ENCODE measurements around the gene PLEKHA4. TPM values are rescaled to one million over a fixed set of nuclear protein-coding genes. Genes with fewer than 3 reads are reported as not detected.
A peak's percentile ranks its signal among the peaks of the same experiment; 100 is the strongest.

Gene PLEKHA4
- total RNA-seq, 4 donors from 2014 or later: 2.6 to 34.4 (median 10.3) TPM

DNA sequence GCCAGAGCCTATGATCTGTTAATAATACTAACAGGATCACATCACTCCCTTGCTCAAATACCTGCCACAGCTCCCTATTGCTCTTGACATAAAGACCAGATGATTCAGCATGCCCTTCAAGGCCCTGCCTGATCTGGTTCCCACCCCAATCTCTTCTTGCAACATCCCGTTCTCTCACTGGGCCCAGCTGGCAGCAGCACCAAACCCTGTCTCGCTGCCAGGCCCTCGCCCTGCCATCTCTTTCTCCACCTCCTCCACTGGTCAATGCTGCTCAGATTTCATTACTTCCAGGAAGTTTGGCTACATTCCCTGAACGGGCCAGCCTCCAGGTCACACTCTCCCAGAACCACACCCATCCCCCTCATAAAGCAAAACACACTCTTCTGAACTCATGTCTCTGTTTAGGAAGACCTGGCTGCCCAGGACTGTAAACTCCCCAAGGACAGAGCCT is 49.0 kb downstream of the PLEKHA4 start:
- Histone ChIP-seq H3K36me3 (no peaks in the 10 kb centered on the region), H3K9me3 (no peaks in the 10 kb centered on the region), H3K27ac (peak overlapping the region; percentile 62 to 82 (median 78)), H3K4me3 (no peak overlapping the region), H3K4me1 (peaks cover 14 to 26% (median 18%) of the 10 kb centered on the region in 4 donors), H3K27me3 (no peaks in the 10 kb centered on the region)
- DNase-seq: peak; percentile 88
- 31 to 49% methylated on average over 4 of the region's 4 CpGs for WGBS, 2 donors (ENCODE audit: low coverage in 1 of 2)
- intact Hi-C loops (cut with DNase I; ENCODE audit: low total_unique reads): no loop called here
- TF ChIP-seq EP300 (IDR thresholded peaks at IDR 0.05; ENCODE audit: low read depth) (no peak), POLR2AphosphoS5 (IDR thresholded peaks at IDR 0.05) (peak; percentile 57 to 73 (median 58))
- in situ Hi-C loops (cut with MboI; ENCODE audit: low pct_ligation_motif_present in 1 of 4, low pct_unique_long_range_greater_than_20kb in 1 of 4, low sequenced_read_pairs in 3 of 4): no loop called here

DNA sequence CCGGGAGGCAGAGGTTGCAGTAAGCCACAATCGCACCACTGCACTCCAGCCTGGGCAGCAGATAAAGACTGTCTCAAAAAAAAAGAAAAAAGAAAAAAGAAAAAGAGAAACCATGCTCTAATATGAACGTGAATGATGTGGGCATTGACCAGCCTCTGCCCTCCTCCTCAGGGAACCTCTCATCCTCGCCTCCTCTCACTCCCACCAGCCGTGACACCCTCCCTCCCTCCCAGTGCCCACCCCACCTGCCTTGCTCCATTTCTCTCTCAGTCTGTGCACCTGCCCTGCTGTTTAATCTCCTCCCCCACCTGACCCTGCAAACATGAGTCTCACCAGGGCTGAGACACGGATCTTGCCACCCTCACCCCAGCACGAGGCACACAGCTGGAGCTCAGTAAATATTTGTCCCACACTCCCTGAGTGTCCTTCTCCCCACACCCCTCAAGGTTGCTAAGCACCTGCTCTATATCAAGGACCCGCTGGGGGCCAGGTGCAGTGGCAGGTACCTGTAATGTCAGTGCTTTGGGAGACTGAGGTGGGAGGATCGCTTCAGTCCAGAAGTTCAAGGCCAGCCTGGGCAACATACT is 50.1 kb downstream of the PLEKHA4 start:
- Histone ChIP-seq H3K4me1 (peaks cover 14 to 26% (median 18%) of the 10 kb centered on the region in 4 donors), H3K36me3 (no peaks in the 10 kb centered on the region), H3K4me3 (no peak overlapping the region), H3K27me3 (no peaks in the 10 kb centered on the region), H3K27ac (peak overlapping the region; percentile 62 to 82 (median 78)), H3K9me3 (no peaks in the 10 kb centered on the region)
- no peak for TF ChIP-seq EP300 (IDR thresholded peaks at IDR 0.05; ENCODE audit: low read depth)
- peak in 2 of 3 donors; percentile 41 to 55 for TF ChIP-seq POLR2AphosphoS5 (IDR thresholded peaks at IDR 0.05)
- in situ Hi-C loops (cut with MboI; ENCODE audit: low pct_ligation_motif_present in 1 of 4, low pct_unique_long_range_greater_than_20kb in 1 of 4, low sequenced_read_pairs in 3 of 4): no loop called here
- peak; percentile 41 for DNase-seq
- 47 to 60% methylated on average over 2 to 9 of the region's 9 CpGs for WGBS, 2 donors (ENCODE audit: low coverage in 1 of 2)
- intact Hi-C loops (cut with DNase I; ENCODE audit: low total_unique reads): no loop called here

DNA sequence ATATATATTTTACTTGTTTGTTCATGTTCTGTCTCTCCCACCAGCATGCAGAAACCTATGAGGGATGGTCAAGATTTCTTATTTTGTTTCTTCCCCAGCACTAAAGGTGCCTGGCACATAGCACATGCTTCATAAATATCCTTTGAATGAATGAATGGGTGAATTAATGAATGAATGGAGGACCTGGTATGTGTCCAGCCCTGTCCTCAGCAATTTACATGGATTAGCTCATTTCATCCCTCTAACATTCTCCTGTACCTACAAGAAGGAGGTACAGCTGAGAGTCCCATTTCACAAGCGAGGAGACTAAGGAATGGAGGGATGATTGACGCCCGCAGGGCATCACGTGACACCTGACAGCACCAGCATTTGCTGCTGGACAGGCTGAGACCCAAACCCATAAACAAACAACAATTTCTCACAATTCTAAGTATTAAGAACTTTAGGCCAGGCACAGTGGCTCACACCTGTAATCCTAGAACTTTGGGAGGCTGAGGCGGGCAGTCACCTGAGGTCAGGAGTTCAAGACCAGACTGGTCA is 50.8 kb downstream of the PLEKHA4 start:
- no peak for DNase-seq
- no peaks in the 10 kb centered on the region for H3K36me3 ChIP-seq
- peaks cover 14 to 28% (median 19%) of the 10 kb centered on the region in 4 donors for H3K4me1 ChIP-seq
- peak overlapping the region in 2 of 4 donors; percentile 47 to 82 for H3K27ac ChIP-seq
- in situ Hi-C loops (cut with MboI; ENCODE audit: low pct_ligation_motif_present in 1 of 4, low pct_unique_long_range_greater_than_20kb in 1 of 4, low sequenced_read_pairs in 3 of 4) (no loop called here), intact Hi-C loops (cut with DNase I; ENCODE audit: low total_unique reads) (no loop called here)
- TF ChIP-seq POLR2A (IDR thresholded peaks at IDR 0.05) (no peak), EP300 (IDR thresholded peaks at IDR 0.05; ENCODE audit: low read depth) (no peak), POLR2AphosphoS5 (IDR thresholded peaks at IDR 0.05) (no peak)
- TF ChIP-seq, protein P1, sequence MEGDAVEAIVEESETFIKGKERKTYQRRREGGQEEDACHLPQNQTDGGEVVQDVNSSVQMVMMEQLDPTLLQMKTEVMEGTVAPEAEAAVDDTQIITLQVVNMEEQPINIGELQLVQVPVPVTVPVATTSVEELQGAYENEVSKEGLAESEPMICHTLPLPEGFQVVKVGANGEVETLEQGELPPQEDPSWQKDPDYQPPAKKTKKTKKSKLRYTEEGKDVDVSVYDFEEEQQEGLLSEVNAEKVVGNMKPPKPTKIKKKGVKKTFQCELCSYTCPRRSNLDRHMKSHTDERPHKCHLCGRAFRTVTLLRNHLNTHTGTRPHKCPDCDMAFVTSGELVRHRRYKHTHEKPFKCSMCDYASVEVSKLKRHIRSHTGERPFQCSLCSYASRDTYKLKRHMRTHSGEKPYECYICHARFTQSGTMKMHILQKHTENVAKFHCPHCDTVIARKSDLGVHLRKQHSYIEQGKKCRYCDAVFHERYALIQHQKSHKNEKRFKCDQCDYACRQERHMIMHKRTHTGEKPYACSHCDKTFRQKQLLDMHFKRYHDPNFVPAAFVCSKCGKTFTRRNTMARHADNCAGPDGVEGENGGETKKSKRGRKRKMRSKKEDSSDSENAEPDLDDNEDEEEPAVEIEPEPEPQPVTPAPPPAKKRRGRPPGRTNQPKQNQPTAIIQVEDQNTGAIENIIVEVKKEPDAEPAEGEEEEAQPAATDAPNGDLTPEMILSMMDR (IDR thresholded peaks at IDR 0.05): no peak
- H3K9me3 ChIP-seq: no peaks in the 10 kb centered on the region
- no peaks in the 10 kb centered on the region for H3K27me3 ChIP-seq
- H3K4me3 ChIP-seq: no peak overlapping the region
- 60 to 93% methylated on average over 1 to 5 of the region's 5 CpGs for WGBS, 2 donors (ENCODE audit: low coverage in 1 of 2)

DNA sequence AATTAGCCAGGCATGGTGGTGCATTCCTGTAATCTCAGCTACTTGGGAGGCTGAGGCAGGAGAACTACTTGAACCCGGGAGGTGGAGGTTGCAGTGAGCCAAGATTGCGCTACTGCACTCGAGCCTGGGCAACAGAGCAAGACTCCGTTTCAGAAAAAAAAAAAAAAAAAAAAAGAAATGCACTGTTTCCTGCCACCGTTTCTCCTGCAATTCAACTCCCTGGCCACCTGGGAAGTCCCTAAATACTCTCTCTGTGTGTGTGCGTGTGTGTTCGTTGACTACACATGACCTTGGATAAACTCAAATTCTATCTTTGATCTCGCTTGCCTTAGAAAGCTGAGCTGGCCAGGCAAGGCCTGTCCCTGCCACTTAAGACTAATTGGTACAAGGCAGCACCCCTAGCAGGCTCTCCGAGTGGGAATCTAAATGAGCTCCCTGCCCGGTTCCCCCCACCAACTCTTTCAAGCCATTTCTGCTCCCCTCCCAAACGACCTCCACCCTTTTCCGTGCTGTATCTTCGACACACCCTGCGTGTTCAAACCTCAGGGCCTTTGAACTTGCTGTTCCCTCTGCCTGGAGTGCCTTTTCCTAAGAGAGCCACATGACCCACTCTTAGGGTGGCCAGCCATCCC is 52.4 kb downstream of the PLEKHA4 start:
- in situ Hi-C loops (cut with MboI; ENCODE audit: low pct_ligation_motif_present in 1 of 4, low pct_unique_long_range_greater_than_20kb in 1 of 4, low sequenced_read_pairs in 3 of 4): no loop called here
- WGBS, 2 donors (ENCODE audit: low coverage in 1 of 2): 28% methylated on average over 14 of the region's 14 CpGs; no CpG with 5 or more reads in 1 of the 2 donors
- Histone ChIP-seq H3K27me3 (no peaks in the 10 kb centered on the region), H3K4me1 (peaks cover 21 to 41% (median 31%) of the 10 kb centered on the region in 4 donors), H3K4me3 (no peak overlapping the region), H3K36me3 (no peaks in the 10 kb centered on the region), H3K27ac (peak overlapping the region in 3 of 4 donors; percentile 8 to 65 (median 33)), H3K9me3 (no peaks in the 10 kb centered on the region)
- intact Hi-C loops (cut with DNase I; ENCODE audit: low total_unique reads): no loop called here
- TF ChIP-seq POLR2A (IDR thresholded peaks at IDR 0.05) (no peak), POLR2AphosphoS5 (IDR thresholded peaks at IDR 0.05) (peak in 1 of 3 donors; percentile 11)
- TF ChIP-seq, protein P1 (IDR thresholded peaks at IDR 0.05): peak in 2 of 5 experiments; percentile 35 to 47
- DNase-seq: no peak

DNA sequence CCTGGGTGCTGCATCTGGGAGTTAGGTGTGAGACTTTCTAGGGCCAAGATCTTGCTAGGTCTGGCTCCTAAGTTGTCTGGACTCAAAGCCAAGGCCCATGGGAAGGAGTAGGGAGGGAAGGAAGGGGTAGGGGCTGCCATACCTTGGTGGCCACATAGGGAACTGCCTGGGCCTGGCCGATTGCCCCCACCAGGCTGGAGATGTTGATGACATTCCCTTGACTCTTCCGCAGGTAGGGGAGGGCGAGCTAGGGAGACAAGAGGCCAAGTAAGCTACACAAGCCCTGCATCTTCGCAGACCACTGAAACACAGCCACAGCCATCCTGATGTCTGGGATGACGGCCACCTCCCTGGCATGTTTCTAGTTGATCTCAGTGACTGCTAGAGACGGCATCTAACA is 53.5 kb downstream of the PLEKHA4 start:
- TF ChIP-seq EP300 (IDR thresholded peaks at IDR 0.05; ENCODE audit: low read depth): no peak
- TF ChIP-seq, protein P1 (IDR thresholded peaks at IDR 0.05): no peak
- no peak for TF ChIP-seq POLR2A (IDR thresholded peaks at IDR 0.05)
- no peak for TF ChIP-seq POLR2AphosphoS5 (IDR thresholded peaks at IDR 0.05)
- DNase-seq: no peak
- no peaks in the 10 kb centered on the region for H3K36me3 ChIP-seq
- H3K9me3 ChIP-seq: no peaks in the 10 kb centered on the region
- H3K4me1 ChIP-seq: peaks cover 16 to 47% (median 36%) of the 10 kb centered on the region in 4 donors
- H3K27me3 ChIP-seq: no peaks in the 10 kb centered on the region
- H3K27ac ChIP-seq: no peak overlapping the region
- H3K4me3 ChIP-seq: no peak overlapping the region
- intact Hi-C loops (cut with DNase I; ENCODE audit: low total_unique reads): no loop called here
- WGBS, 2 donors (ENCODE audit: low coverage in 1 of 2): 60 to 89% methylated on average over 1 to 6 of the region's 6 CpGs
- in situ Hi-C loops (cut with MboI; ENCODE audit: low pct_ligation_motif_present in 1 of 4, low pct_unique_long_range_greater_than_20kb in 1 of 4, low sequenced_read_pairs in 3 of 4): no loop called here

Data from transverse colon (tissue), 4 donors.